H1 (cell line): ENCODE results near the gene NOTCH4. TPM values are rescaled to one million over a fixed set of nuclear protein-coding genes. Genes with fewer than 3 reads are reported as not detected.

Experiments
- CTCF ChIA-PET: fragments of 300-600 bp; sonication (Branson Sonifier 250); formaldehyde crosslinking; loops from one replicate; lab custom pipeline; 2021; ENCODE audit not compliant: partially characterized antibody; lab: Charles Lee
- POLR2A ChIA-PET: fragments of 300-600 bp; sonication (Branson Sonifier 250); formaldehyde crosslinking; loops from one replicate; lab custom pipeline; 2021; ENCODE audit warnings: inconsistent platforms; ENCODE audit not compliant: partially characterized antibody; lab: Charles Lee
- DNase-seq, 2 experiments: peaks; one replicate each; pipeline versions ENCODE4 v3.0.0 to v3.0.0-alpha.2; 2010 to 2022; ENCODE audit warnings: low spot score in 2 of 2, low read depth in 1 of 2, mixed read lengths in 1 of 2
- FAIRE-seq: peaks from 2 replicates; lab custom pipeline; 2011; peaks lifted over from hg19 to GRCh38; lab: Jason Lieb, UNC
- H2AFZ ChIP-seq: 2 replicates; pipeline ENCODE4 v1.8.1; 2012; ENCODE audit warnings: low read length, inconsistent platforms
- H2AK5ac ChIP-seq: 2 replicates; pipeline ENCODE4 v1.6.1; 2013; ENCODE audit warnings: low read depth, low read length
- H2BK120ac ChIP-seq: replicated peaks from 2 replicates; pipeline ENCODE3; 2013; ENCODE audit warnings: low read depth, low read length, inconsistent platforms
- H2BK12ac ChIP-seq: 2 replicates; pipeline ENCODE4 v1.6.1; 2013; ENCODE audit warnings: low read depth, low read length
- H2BK15ac ChIP-seq: 2 replicates; pipeline ENCODE4 v1.6.1; 2013; ENCODE audit warnings: low read length
- H2BK20ac ChIP-seq: 2 replicates; pipeline ENCODE4 v1.6.1; 2013; ENCODE audit warnings: low read length
- H2BK5ac ChIP-seq: 2 replicates; pipeline ENCODE4 v1.6.1; 2013; ENCODE audit warnings: low read depth, low read length
- H3K14ac ChIP-seq: 2 replicates; pipeline ENCODE4 v1.6.1; 2013; ENCODE audit warnings: inconsistent platforms; ENCODE audit not compliant: insufficient read length
- H3K18ac ChIP-seq: 2 replicates; pipeline ENCODE4 v1.6.1; 2013; ENCODE audit warnings: low read length; ENCODE audit errors: extremely low read depth
- H3K23ac ChIP-seq: 2 replicates; pipeline ENCODE4 v1.6.1; 2013; ENCODE audit warnings: inconsistent platforms; ENCODE audit not compliant: insufficient read length
- H3K23me2 ChIP-seq: 2 replicates; pipeline ENCODE4 v1.6.1; 2013; ENCODE audit warnings: low read depth, low read length
- H3K27ac ChIP-seq: 2 replicates; pipeline ENCODE4 v1.6.1; 2011; ENCODE audit warnings: low read depth, low read length, inconsistent platforms
- H3K27me3 ChIP-seq, 4 experiments: replicated peaks in 1 of 4; 1 replicate in 1 of 4; 2 replicates in 3 of 4; pipeline versions ENCODE4 v1.6.1 to v1.8.1; 2011 to 2013; ENCODE audit warnings: low read length in 3 of 4, mild to moderate bottlenecking in 3 of 4, inconsistent platforms in 2 of 4, mixed read lengths in 2 of 4, moderate library complexity in 1 of 4; ENCODE audit not compliant: control insufficient read depth in 3 of 4, insufficient read depth in 3 of 4; ENCODE audit errors: extremely low read depth in 1 of 4
- H3K36me3 ChIP-seq, 4 experiments: 2 replicates each; pipeline versions ENCODE4 v1.6.1 to v1.8.1; 2011 to 2013; ENCODE audit warnings: mild to moderate bottlenecking in 4 of 4, low read length in 3 of 4, moderate library complexity in 2 of 4, control low read depth in 1 of 4, inconsistent platforms in 1 of 4; ENCODE audit not compliant: insufficient read depth in 4 of 4, control insufficient read depth in 2 of 4
- H3K4ac ChIP-seq: replicated peaks from 2 replicates; pipeline ENCODE3; 2013; ENCODE audit warnings: low read length, low read depth, mixed read lengths, inconsistent platforms; ENCODE audit not compliant: insufficient read length
- H3K4me1 ChIP-seq, 4 experiments: replicated peaks in 1 of 4; 1 replicate in 1 of 4; 2 replicates in 3 of 4; pipeline versions ENCODE4 v1.6.1 to v1.8.1; 2011 to 2013; ENCODE audit warnings: low read length in 3 of 4, inconsistent platforms in 2 of 4, mixed read lengths in 1 of 4; ENCODE audit not compliant: insufficient read depth in 4 of 4, control insufficient read depth in 3 of 4
- H3K4me2 ChIP-seq, 2 experiments: 2 replicates each; pipeline versions ENCODE4 v1.6.1 to v1.8.1; 2011 to 2013; ENCODE audit warnings: low read depth in 2 of 2, low read length in 2 of 2, control low read depth in 1 of 2, inconsistent platforms in 1 of 2, mild to moderate bottlenecking in 1 of 2; ENCODE audit not compliant: insufficient read depth in 1 of 2
- H3K4me3 ChIP-seq, 4 experiments: fragments of 200-600, 300-600 bp in 1 of 4; sonication (generic), shearing (Covaris generic), sonication (Bioruptor Twin) in 1 of 4; 2 replicates each; pipeline versions ENCODE4 v1.5.1 to v1.8.1; 2011 to 2016; ENCODE audit warnings: low read length in 4 of 4, low read depth in 3 of 4, control low read depth in 2 of 4, inconsistent platforms in 2 of 4, mild to moderate bottlenecking in 2 of 4, mixed read lengths in 1 of 4, moderate library complexity in 1 of 4; ENCODE audit not compliant: insufficient read depth in 2 of 4; ENCODE audit errors: extremely low read depth in 1 of 4
- H3K56ac ChIP-seq: replicated peaks from 2 replicates; pipeline ENCODE3; 2013; ENCODE audit warnings: low read depth, mild to moderate bottlenecking, mixed read lengths, low read length, inconsistent platforms; ENCODE audit not compliant: insufficient read length
- H3K79me1 ChIP-seq: 2 replicates; pipeline ENCODE4 v1.6.1; 2013; ENCODE audit warnings: low read depth, low read length, control low read depth
- H3K79me2 ChIP-seq, 2 experiments: 2 replicates each; pipeline versions ENCODE4 v1.6.1 to v1.8.1; 2012 to 2013; ENCODE audit warnings: low read length in 2 of 2, mild to moderate bottlenecking in 2 of 2, inconsistent platforms in 1 of 2; ENCODE audit not compliant: insufficient read depth in 2 of 2, control insufficient read depth in 1 of 2
- H3K9ac ChIP-seq, 4 experiments: replicated peaks in 1 of 4; 1 replicate in 1 of 4; 2 replicates in 3 of 4; pipeline versions ENCODE4 v1.6.1 to v1.8.1; 2011 to 2013; ENCODE audit warnings: low read depth in 3 of 4, low read length in 3 of 4, control low read depth in 2 of 4, mild to moderate bottlenecking in 2 of 4, moderate library complexity in 2 of 4, inconsistent platforms in 1 of 4; ENCODE audit errors: extremely low read depth in 1 of 4
- H3K9me3 ChIP-seq, 2 experiments: 2 replicates each; pipeline versions ENCODE4 v1.6.1 to v1.8.1; 2012 to 2013; ENCODE audit warnings: mild to moderate bottlenecking in 2 of 2, moderate library complexity in 2 of 2, control low read depth in 1 of 2, inconsistent platforms in 1 of 2, low read depth in 1 of 2, low read length in 1 of 2, mixed read lengths in 1 of 2; ENCODE audit not compliant: insufficient read depth in 2 of 2
- H4K20me1 ChIP-seq, 2 experiments: replicated peaks in 1 of 2; 2 replicates each; pipeline versions ENCODE3 to v1.8.1; 2011 to 2013; ENCODE audit warnings: inconsistent platforms in 2 of 2, low read length in 2 of 2, mild to moderate bottlenecking in 1 of 2; ENCODE audit not compliant: insufficient read depth in 2 of 2, control insufficient read depth in 1 of 2
- H4K5ac ChIP-seq: 2 replicates; pipeline ENCODE4 v1.6.1; 2013; ENCODE audit warnings: low read length, low read depth, mixed read lengths, inconsistent platforms; ENCODE audit not compliant: insufficient read length
- H4K8ac ChIP-seq: 2 replicates; pipeline ENCODE4 v1.8.0; 2013; ENCODE audit warnings: mild to moderate bottlenecking, moderate library complexity, low read length, inconsistent platforms; ENCODE audit not compliant: insufficient read depth; ENCODE audit errors: extremely low read depth
- H4K91ac ChIP-seq: replicated peaks from 2 replicates; pipeline ENCODE3; 2013; ENCODE audit warnings: low read length, mixed read lengths, inconsistent platforms; ENCODE audit not compliant: insufficient read length
- BCL11A ChIP-seq, 2 experiments: IDR thresholded peaks; one replicate each; pipeline ENCODE4 v1.6.1; 2011; ENCODE audit warnings: low read depth in 2 of 2, low read length in 2 of 2, mild to moderate bottlenecking in 2 of 2
- BRCA1 ChIP-seq: IDR thresholded peaks from 2 replicates; pipeline ENCODE4 v1.6.1; 2012; ENCODE audit warnings: low read depth, low read length, improper control_type of control experiment
- CBX5 ChIP-seq: fragments of 300-800, 300-1000 bp; sonication (generic); IDR thresholded peaks from 2 replicates; pipeline ENCODE4 v1.7.1; 2016; ENCODE audit warnings: antibody characterized with exemption, low read length, low read depth
- CEBPB ChIP-seq: IDR thresholded peaks from 2 replicates; pipeline ENCODE4 v1.6.1; 2012; ENCODE audit warnings: low read depth, low read length
- HDAC6 ChIP-seq: IDR thresholded peaks from one replicate; pipeline ENCODE4 v1.7.1; 2012; ENCODE audit warnings: low read depth, mild to moderate bottlenecking, inconsistent platforms, low read length, moderate library complexity
- NANOG ChIP-seq: IDR thresholded peaks from 2 replicates; pipeline ENCODE4 v1.6.1; 2011; ENCODE audit warnings: low read length, low read depth, mild to moderate bottlenecking, inconsistent platforms; ENCODE audit not compliant: insufficient read depth, poor library complexity, severe bottlenecking
- WGBS, 2 experiments: shearing (Covaris generic) in 1 of 2; methylation state at CpG; one replicate each; pipeline versions ENCODE4 v1.1.6 to v1.1.7; 2013 to 2015; ENCODE audit warnings: low lambda C conversion rate in 2 of 2, mixed read lengths in 2 of 2, inconsistent platforms in 1 of 2, low coverage in 1 of 2, missing lambda C conversion rate in 1 of 2; ENCODE audit not compliant: insufficient replicate concordance in 2 of 2, insufficient coverage in 1 of 2, insufficient read length in 1 of 2; ENCODE audit errors: extremely low coverage in 1 of 2, missing lambda C conversion rate in 1 of 2; 5-methylcytosine and 5-hydroxymethylcytosine counted together
- polyA plus RNA-seq, 7 experiments: library from polyadenylated mRNA; depleted of rRNA in 3 of 7; stranded (reverse) in 5 of 7; unstranded in 2 of 7; fragments of >200 nt in 5 of 7; fragments of 200-250 nt in 2 of 7; gene quantifications; 1 replicate in 5 of 7; 2 replicates in 1 of 7; 4 replicates in 1 of 7; pipeline versions ENCODE4 v1.2.1 to v1.2.3, GENCODE V29; 2011 to 2013; ENCODE audit warnings: missing spikeins in 2 of 7, mixed read lengths in 2 of 7
- total RNA-seq: library from RNA; stranded (reverse); fragmentation: NEBNext Ultra II Directional; extraction: Animal tissue kit (Norgen Biotek cat#: 25700); gene quantifications from 2 replicates; pipeline ENCODE4 v1.2.1, GENCODE V29; 2021
- TF ChIP-seq, protein P1 (sequence below): IDR thresholded peaks from 2 replicates; pipeline ENCODE4 v1.6.1; 2012; ENCODE audit warnings: inconsistent platforms

NOTCH4 gene
- total and polyA plus RNA-seq, 2 of the 8 experiments (the other 6 are each of a cell fraction or from before 2014, with no cell fraction given), result 1.9 to 2.8 TPM

DNA sequence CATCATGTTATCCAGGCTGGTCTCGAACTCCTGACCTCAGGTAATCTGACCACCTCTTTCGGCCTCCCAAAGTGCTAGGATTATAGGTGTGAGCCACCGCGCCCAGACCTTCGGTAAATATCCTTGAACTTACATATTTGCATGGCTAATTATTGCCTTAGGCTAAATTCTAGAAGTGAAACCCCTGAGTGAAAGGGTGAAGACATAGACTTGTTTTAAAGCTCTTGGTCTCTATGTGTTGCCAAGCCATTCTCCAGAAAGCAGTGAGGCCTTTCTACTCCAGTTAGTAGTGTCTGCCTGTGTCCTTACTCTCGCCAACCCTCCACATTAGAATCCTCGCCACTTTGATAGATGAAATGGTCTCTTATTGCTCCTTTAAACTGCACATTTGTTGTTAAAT lies 2.6 kb upstream of the NOTCH4 start:
- Histone ChIP-seq H2BK5ac (no peak overlapping the region), H3K27me3 (no peaks in the 10 kb centered on the region; a peak in 1 of 7 replicates), H2BK20ac (no peak overlapping the region), H3K4ac (no peak overlapping the region), H2BK12ac (no peak overlapping the region), H4K20me1 (no peaks in the 10 kb centered on the region), H4K8ac (no peak overlapping the region), H3K27ac (no peak overlapping the region), H2AFZ (no peak overlapping the region), H3K79me1 (no peaks in the 10 kb centered on the region), H2AK5ac (no peak overlapping the region), H4K91ac (no peak overlapping the region), H2BK15ac (no peak overlapping the region), H4K5ac (no peak overlapping the region), H3K36me3 (no peaks in the 10 kb centered on the region), H3K9me3 (no peaks in the 10 kb centered on the region), H3K4me1 (peaks cover 0 to 9% (median under 1%) of the 10 kb centered on the region in 4 experiments; a peak in 1 of 7 replicates), H3K4me2 (no peak overlapping the region), H3K23ac (no peak overlapping the region), H3K23me2 (no peaks in the 10 kb centered on the region), H3K14ac (no peak overlapping the region), H3K79me2 (no peaks in the 10 kb centered on the region), H3K56ac (no peak overlapping the region), H3K18ac (no peak overlapping the region), H2BK120ac (no peak overlapping the region), H3K4me3 (no peak overlapping the region), H3K9ac (no peak overlapping the region)
- ChIA-PET CTCF (interaction anchor here (0.7 kb wide), 1 partner anchor 188 kb away, joined by 3 read pairs; no protein-coding TSS in a partner anchor), POLR2A (interaction anchor here (1.1 kb wide), 1 partner anchor 745 kb away, joined by 3 read pairs; no protein-coding TSS in a partner anchor)
- TF ChIP-seq, protein P1, sequence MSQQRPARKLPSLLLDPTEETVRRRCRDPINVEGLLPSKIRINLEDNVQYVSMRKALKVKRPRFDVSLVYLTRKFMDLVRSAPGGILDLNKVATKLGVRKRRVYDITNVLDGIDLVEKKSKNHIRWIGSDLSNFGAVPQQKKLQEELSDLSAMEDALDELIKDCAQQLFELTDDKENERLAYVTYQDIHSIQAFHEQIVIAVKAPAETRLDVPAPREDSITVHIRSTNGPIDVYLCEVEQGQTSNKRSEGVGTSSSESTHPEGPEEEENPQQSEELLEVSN, result no peak
- TF ChIP-seq BRCA1 (no peak), CBX5 (no peak), BCL11A (IDR thresholded peaks at IDR 0.05; ENCODE audit: low read depth in 2 of 2, low read length in 2 of 2) (no peak), HDAC6 (no peak), CEBPB (no peak), NANOG (no peak)
- 95% methylated on average over 7 of the region's 7 CpGs; no CpG with 5 or more reads in 1 of the 2 experiments for WGBS, 2 experiments
- no peak for FAIRE-seq
- no peak for DNase-seq
